HepG2 (cell line): ENCODE results near the gene ZDHHC9. TPM values are rescaled to one million over a fixed set of nuclear protein-coding genes. Genes with fewer than 3 reads are reported as not detected.

ENCODE experiments used
- ATAC-seq: fragments of 200-7000 bp; cut with Tn5 transposase; 3 replicates; pipeline ENCODE4 v1.9.1; 2020; ENCODE audit warnings: mild to moderate bottlenecking, moderate library complexity
- BruUV-seq: library from RNA; stranded (reverse); fragments of 400-500 nt; replicated peaks from 2 replicates; lab custom pipeline; 2021; lab: Mats Ljungman, UMichigan
- CTCF ChIA-PET: fragments of 300-600 bp; formaldehyde crosslinking; extraction: SDS; loops from one replicate; lab custom pipeline; 2021; ENCODE audit warnings: low total read pairs, inconsistent platforms, low intra/inter-chr PET ratio; lab: Yijun Ruan, JAX
- POLR2A ChIA-PET: fragments of 350-600 bp; sonication (Branson Sonifier 250); formaldehyde crosslinking; loops from one replicate; lab custom pipeline; 2020; ENCODE audit warnings: antibody characterized with exemption, inconsistent platforms; lab: Yijun Ruan, JAX
- DNase-seq: peaks from one replicate; pipeline ENCODE4 v3.0.0-alpha.2; 2015; ENCODE audit warnings: low spot score
- FAIRE-seq: peaks from 3 replicates; lab custom pipeline; 2011; peaks lifted over from hg19 to GRCh38; lab: Jason Lieb, UNC
- H2AFZ ChIP-seq: one replicate; pipeline ENCODE4 v1.6.1; 2011; ENCODE audit warnings: low read length, inconsistent platforms
- H3K27ac ChIP-seq: fragments of 300-600 bp; 3 replicates; pipeline ENCODE4 v1.8.0; 2011; ENCODE audit warnings: mixed run types, mild to moderate bottlenecking, mixed read lengths, low read length, inconsistent platforms; ENCODE audit not compliant: insufficient read depth; ENCODE audit errors: extremely low read length
- H3K27me3 ChIP-seq, 2 experiments: fragments of 200-600 bp in 1 of 2; 2 replicates in 1 of 2; 3 replicates in 1 of 2; pipeline versions ENCODE4 v1.6.0 to v1.8.0; 2011; ENCODE audit warnings: low read length in 2 of 2, mild to moderate bottlenecking in 2 of 2, moderate library complexity in 2 of 2, inconsistent platforms in 1 of 2; ENCODE audit not compliant: insufficient read depth in 2 of 2, control insufficient read depth in 1 of 2
- H3K36me3 ChIP-seq, 2 experiments: fragments of 200-600 bp in 1 of 2; replicated peaks in 1 of 2; 2 replicates in 1 of 2; 3 replicates in 1 of 2; pipeline versions ENCODE4 v1.5.1 to v1.8.0; 2011; ENCODE audit warnings: low read length in 2 of 2, inconsistent platforms in 1 of 2; ENCODE audit not compliant: insufficient read depth in 2 of 2, control insufficient read depth in 1 of 2
- H3K4me1 ChIP-seq: 2 replicates; pipeline ENCODE4 v1.5.1; 2012; ENCODE audit warnings: low read length, inconsistent platforms; ENCODE audit not compliant: insufficient read depth
- H3K4me2 ChIP-seq: 2 replicates; pipeline ENCODE4 v1.6.0; 2011; ENCODE audit warnings: low read depth, low read length, inconsistent platforms
- H3K4me3 ChIP-seq, 3 experiments: fragments of 200-600 bp in 1 of 3; sonication (generic), shearing (Covaris generic) in 1 of 3; replicated peaks in 1 of 3; 2 replicates each; pipeline ENCODE4 v1.5.1; 2011 to 2016; ENCODE audit warnings: low read length in 3 of 3, inconsistent platforms in 2 of 3, low read depth in 2 of 3, mild to moderate bottlenecking in 2 of 3, control low read depth in 1 of 3, mixed read lengths in 1 of 3; ENCODE audit not compliant: insufficient read depth in 1 of 3
- H3K79me2 ChIP-seq: one replicate; pipeline ENCODE4 v1.6.1; 2011; ENCODE audit warnings: low read length, inconsistent platforms; ENCODE audit not compliant: insufficient read depth
- H3K9ac ChIP-seq: 2 replicates; pipeline ENCODE4 v1.6.0; 2011; ENCODE audit warnings: mild to moderate bottlenecking, low read depth, low read length, inconsistent platforms; ENCODE audit not compliant: insufficient read depth
- H3K9me3 ChIP-seq: 2 replicates; pipeline ENCODE4 v1.5.1; 2012; ENCODE audit warnings: mild to moderate bottlenecking, low read length
- H4K20me1 ChIP-seq: 2 replicates; pipeline ENCODE4 v1.6.0; 2011; ENCODE audit warnings: inconsistent platforms, mild to moderate bottlenecking, low read length, moderate library complexity; ENCODE audit not compliant: insufficient read depth
- CSRNP2 ChIP-seq: sonication (generic); formaldehyde crosslinking; conservative IDR thresholded peaks from 2 replicates; pipeline ENCODE4 v1.8.0; 2022; ENCODE audit warnings: low read depth, missing genetic modification reagents
- HIC2 ChIP-seq: sonication (generic); formaldehyde crosslinking; IDR thresholded peaks from 2 replicates; pipeline ENCODE4 v1.9.0; 2022; ENCODE audit warnings: low read depth, missing genetic modification reagents
- HNF4A ChIP-seq: sonication (generic); formaldehyde crosslinking; IDR thresholded peaks from 2 replicates; pipeline ENCODE4 v1.4.0; 2020; ENCODE audit warnings: missing genetic modification reagents
- HNF4G ChIP-seq, 2 experiments: sonication (generic) in 1 of 2; formaldehyde crosslinking in 1 of 2; IDR thresholded peaks; 2 replicates each; pipeline versions ENCODE4 v1.4.0 to v1.6.1; 2011 to 2020; ENCODE audit warnings: borderline replicate concordance in 2 of 2, low read depth in 2 of 2, mild to moderate bottlenecking in 2 of 2, low read length in 1 of 2, missing genetic modification reagents in 1 of 2, moderate library complexity in 1 of 2
- MTERF4 ChIP-seq: sonication (generic); formaldehyde crosslinking; IDR thresholded peaks from 2 replicates; pipeline ENCODE4 v1.8.0; 2023; ENCODE audit warnings: mild to moderate bottlenecking, missing genetic modification reagents
- TAF15 ChIP-seq: fragments of 200-400 bp; formaldehyde crosslinking; IDR thresholded peaks from one replicate; pipeline ENCODE4 v1.6.1; 2018; ENCODE audit warnings: mild to moderate bottlenecking, low read depth, low read length; ENCODE audit not compliant: poor library complexity, severe bottlenecking
- ZMYM3 ChIP-seq: sonication (generic); formaldehyde crosslinking; IDR thresholded peaks from 2 replicates; pipeline ENCODE4 v1.5.1; 2020; ENCODE audit warnings: mild to moderate bottlenecking, missing genetic modification reagents
- ZNF629 ChIP-seq: sonication (generic); formaldehyde crosslinking; conservative IDR thresholded peaks from 2 replicates; pipeline ENCODE4 v1.5.0; 2020; ENCODE audit warnings: missing genetic modification reagents
- WGBS: methylation state at CpG from one replicate; pipeline ENCODE4 v1.1.6; 2017; ENCODE audit warnings: low lambda C conversion rate; 5-methylcytosine and 5-hydroxymethylcytosine counted together
- in situ Hi-C: cut with HindIII; loops from 2 replicates; pipeline ENCODE4 v1.10.0; 2017; ENCODE audit warnings: low pct_unique_long_range_greater_than_20kb; ENCODE audit not compliant: extremely low pct_ligation_motif_present
- intact Hi-C: fragments of 100-400 bp; cut with micrococcal nuclease; formaldehyde crosslinking; loops from one replicate; pipeline ENCODE4 v1.10.0; 2022; ENCODE audit not compliant: unreplicated experiment
- polyA plus RNA-seq, 8 experiments: library from polyadenylated mRNA; depleted of rRNA in 3 of 8; stranded (reverse) in 7 of 8; unstranded in 1 of 8; fragments of >200 nt; fragmentation: Illumina TruSeq in 4 of 8; extraction: Trizol in 4 of 8; gene quantifications; 2 replicates each; pipeline versions ENCODE4 v1.2.1 to v1.2.3, GENCODE V29; 2011 to 2016; ENCODE audit warnings: low read depth in 4 of 8, missing spikeins in 1 of 8, mixed read lengths in 1 of 8; ENCODE audit not compliant: insufficient read depth in 1 of 8
- total RNA-seq, 5 experiments: library from RNA; depleted of rRNA; stranded (reverse); fragments of >200 nt; fragmentation: Illumina TruSeq; extraction: Trizol; gene quantifications; 2 replicates each; pipeline ENCODE4 v1.2.3, GENCODE V29; 2016; ENCODE audit warnings: low read depth in 1 of 5

Gene ZDHHC9
- total and polyA plus RNA-seq, 2 of the 13 experiments (the other 11 are each of a cell fraction or from before 2014, with no cell fraction given), result 28.3 to 53.1 TPM

- in situ Hi-C loops, result no loop called here
- no TSS peak for BruUV-seq
- 0% methylated on average over 1 of the region's 8 CpGs for WGBS
- no peak overlapping the region for H3K27ac ChIP-seq
- no peaks in the 10 kb centered on the region for H4K20me1 ChIP-seq
- H3K4me2 ChIP-seq, result peak overlapping the region; percentile 18; the same call in 1 of the 2 replicates
- peak; percentile 47 for DNase-seq
- H3K9me3 ChIP-seq, result no peaks in the 10 kb centered on the region
- intact Hi-C loops, result no loop called here
- CTCF ChIA-PET, result no interaction called here
- no peak overlapping the region for H2AFZ ChIP-seq
- no peak overlapping the region for H3K4me3 ChIP-seq
- FAIRE-seq, result no peak
- peak; percentile 30; the same call in 1 of the 2 replicates for TF ChIP-seq HNF4A (CRISPR knock-in tag)
- no peak for TF ChIP-seq CSRNP2 (CRISPR knock-in tag)
- TF ChIP-seq ZNF629 (CRISPR knock-in tag), result peak; percentile 84
- peak; percentile 15; the same call in 1 of the 2 replicates for TF ChIP-seq HNF4G (IDR thresholded peaks at IDR 0.05; ENCODE audit: borderline replicate concordance, low read depth, low read length)
- TF ChIP-seq HNF4G (CRISPR knock-in tag; IDR thresholded peaks at IDR 0.05; ENCODE audit: borderline replicate concordance, low read depth), result no peak
- no peak for TF ChIP-seq TAF15
- no peak for TF ChIP-seq MTERF4 (CRISPR knock-in tag)
- TF ChIP-seq HIC2 (CRISPR knock-in tag), result peak; percentile 27; the same call in 1 of the 2 replicates
- TF ChIP-seq ZMYM3, result peak; percentile 56; the same call in 1 of the 2 replicates
- peak; percentile 75 for ATAC-seq
- POLR2A ChIA-PET, result no interaction called here
- H3K9ac ChIP-seq, result no peak overlapping the region
- peaks cover 44% of the 10 kb centered on the region for H3K4me1 ChIP-seq
- H3K27me3 ChIP-seq, result no peaks in the 10 kb centered on the region
- no peaks in the 10 kb centered on the region for H3K79me2 ChIP-seq
- H3K36me3 ChIP-seq, result no peaks in the 10 kb centered on the region
Measured at GRCh38 chrX:129768586-129769466, 74.9 kb downstream of the ZDHHC9 start.
